Measurements from ENCODE around the gene ANKS1A. TPM values are rescaled to one million over a fixed set of nuclear protein-coding genes. Genes with fewer than 3 reads are reported as not detected.

Gene ANKS1A
- total RNA-seq, 2 donors from 2014 or later: 20.5 to 68.4 TPM

GRCh38 chr6:35014341-35014740, 125.3 kb downstream of the ANKS1A start:
- intact Hi-C loops (cut with DNase I): no loop called here
- no peak overlapping the region for H3K4me3 ChIP-seq
- H3K27ac ChIP-seq: no peak overlapping the region
- no peaks in the 10 kb centered on the region for H3K4me1 ChIP-seq (replicated peaks)
- 100% methylated on average over 1 of the region's 1 CpG for WGBS
- no peaks in the 10 kb centered on the region for H3K36me3 ChIP-seq
- TF ChIP-seq POLR2AphosphoS5 (IDR thresholded peaks at IDR 0.05) (no peak), CTCF (IDR thresholded peaks at IDR 0.05) (no peak), POLR2A (IDR thresholded peaks at IDR 0.05) (no peak)
- H3K27me3 ChIP-seq (replicated peaks; ENCODE audit: insufficient read depth): no peaks in the 10 kb centered on the region
- no peaks in the 10 kb centered on the region for H3K9me3 ChIP-seq
- no peak for DNase-seq (ENCODE audit: low spot score)

- 83% methylated on average over 3 of the region's 3 CpGs for WGBS
- no peak for DNase-seq (ENCODE audit: low spot score)
- H3K27ac ChIP-seq: no peak overlapping the region
- no peaks in the 10 kb centered on the region for H3K9me3 ChIP-seq
- no peaks in the 10 kb centered on the region for H3K36me3 ChIP-seq
- intact Hi-C loops (cut with DNase I): loop anchor here (5.0 kb wide), 1 partner anchor 43 kb away; no protein-coding TSS in a partner anchor
- TF ChIP-seq POLR2A (IDR thresholded peaks at IDR 0.05): no peak
- TF ChIP-seq CTCF (IDR thresholded peaks at IDR 0.05): no peak
- no peak overlapping the region for H3K4me3 ChIP-seq
- H3K4me1 ChIP-seq (replicated peaks): no peaks in the 10 kb centered on the region
- no peaks in the 10 kb centered on the region for H3K27me3 ChIP-seq (replicated peaks; ENCODE audit: insufficient read depth)
Measured at GRCh38 chr6:35014786-35015185, 125.7 kb downstream of the ANKS1A start.

- intact Hi-C loops (cut with DNase I): loop anchor here (5.0 kb wide), 1 partner anchor 42 kb away; no protein-coding TSS in a partner anchor
- peak overlapping the region; percentile 28 to 69 for H3K27ac ChIP-seq
- no peaks in the 10 kb centered on the region for H3K4me1 ChIP-seq (replicated peaks)
Measured at GRCh38 chr6:35015476-35015875, 126.4 kb downstream of the ANKS1A start.

GRCh38 chr6:35015996-35016395, 126.9 kb downstream of the ANKS1A start:
- H3K4me1 ChIP-seq (replicated peaks): no peaks in the 10 kb centered on the region

More at GRCh38 chr6:35015476-35015875, 126.4 kb downstream of the ANKS1A start:
- TF ChIP-seq POLR2A (IDR thresholded peaks at IDR 0.05) (no peak), CTCF (IDR thresholded peaks at IDR 0.05) (no peak), POLR2AphosphoS5 (IDR thresholded peaks at IDR 0.05) (no peak)
- 76% methylated on average over 4 of the region's 4 CpGs for WGBS
- Histone ChIP-seq H3K27me3 (replicated peaks; ENCODE audit: insufficient read depth) (no peaks in the 10 kb centered on the region), H3K36me3 (no peaks in the 10 kb centered on the region), H3K4me3 (no peak overlapping the region), H3K9me3 (no peaks in the 10 kb centered on the region)
- DNase-seq (ENCODE audit: low spot score): no peak

More at GRCh38 chr6:35015996-35016395, 126.9 kb downstream of the ANKS1A start:
- WGBS: 0% methylated on average over 1 of the region's 1 CpG
- no peak for DNase-seq (ENCODE audit: low spot score)
- H3K4me3 ChIP-seq: no peak overlapping the region
- no peaks in the 10 kb centered on the region for H3K36me3 ChIP-seq
- no peaks in the 10 kb centered on the region for H3K27me3 ChIP-seq (replicated peaks; ENCODE audit: insufficient read depth)
- no peak for TF ChIP-seq CTCF (IDR thresholded peaks at IDR 0.05)
- no peak for TF ChIP-seq POLR2A (IDR thresholded peaks at IDR 0.05)
- no peak for TF ChIP-seq POLR2AphosphoS5 (IDR thresholded peaks at IDR 0.05)
- H3K9me3 ChIP-seq: no peaks in the 10 kb centered on the region
- intact Hi-C loops (cut with DNase I): loop anchor here (5.0 kb wide), 1 partner anchor 41 kb away; no protein-coding TSS in a partner anchor
- peak overlapping the region; percentile 69 to 73 for H3K27ac ChIP-seq
